AG09309 (cell line): ENCODE results near the gene CR1L.
"Not testable (repeated sequence)": the region's sequence is repeated elsewhere in the genome, so short reads cannot be mapped to it uniquely, and the experiment has no call there.

Experiments
- DNase-seq: peaks from one replicate; pipeline ENCODE4 v3.0.0-alpha.2; 2010; ENCODE audit warnings: low read depth
- H3K4me3 ChIP-seq: 2 replicates; pipeline ENCODE4 v1.5.1; 2011; ENCODE audit warnings: mild to moderate bottlenecking, low read depth, low read length, moderate library complexity; ENCODE audit not compliant: control insufficient read depth
- CTCF ChIP-seq: IDR thresholded peaks from 2 replicates; pipeline ENCODE4 v1.5.1; 2011; ENCODE audit warnings: mild to moderate bottlenecking, low read depth, low read length, inconsistent platforms; ENCODE audit not compliant: insufficient read depth, control insufficient read depth; ENCODE audit errors: missing control alignments

The CR1L gene

GRCh38 chr1:207719234-207719633, 74.3 kb downstream of the CR1L start:
- DNase-seq: no peak
- H3K4me3 ChIP-seq: no peak overlapping the region
- no peak for TF ChIP-seq CTCF

- H3K4me3 ChIP-seq, DNase-seq: not testable (repeated sequence)
These were observed 83.4 kb downstream of the CR1L start for GRCh38 chr1:207728200-207728858.

GRCh38 chr1:207737503-207738157, 92.7 kb downstream of the CR1L start:
- DNase-seq, H3K4me3 ChIP-seq: not testable (repeated sequence)

GRCh38 chr1:207738158-207738659, 93.3 kb downstream of the CR1L start:
- not testable (repeated sequence) for H3K4me3 ChIP-seq, DNase-seq

GRCh38 chr1:207740207-207740606, 95.3 kb downstream of the CR1L start:
- TF ChIP-seq CTCF: no peak
- no peak overlapping the region for H3K4me3 ChIP-seq
- DNase-seq: no peak

- DNase-seq: no peak
- TF ChIP-seq CTCF: no peak
- H3K4me3 ChIP-seq: no peak overlapping the region
These were observed 98.1 kb downstream of the CR1L start for GRCh38 chr1:207742850-207743555.

- no peak for TF ChIP-seq CTCF
- no peak for DNase-seq
- H3K4me3 ChIP-seq: no peak overlapping the region
These were observed 99.1 kb downstream of the CR1L start for GRCh38 chr1:207744000-207744534.

GRCh38 chr1:207745285-207745684, 100.4 kb downstream of the CR1L start:
- no peak for DNase-seq
- no peak overlapping the region for H3K4me3 ChIP-seq
- TF ChIP-seq CTCF: no peak
